Heart left ventricle (tissue), 13 donors: Measurements from ENCODE around the gene HELZ.

Source experiments
- POLR2A ChIP-seq, 2 donors: fragments of 450-650 bp; IDR thresholded peaks; one replicate each; pipeline ENCODE4 v1.6.1; 2017; ENCODE audit warnings: antibody characterized with exemption in 2 of 2, mild to moderate bottlenecking in 2 of 2, moderate library complexity in 2 of 2
- TF ChIP-seq, protein P1 (sequence below), 12 donors: fragments of 200-600 bp; sonication (generic) in 4 of 12; IDR thresholded peaks; one replicate each; pipeline versions ENCODE4 v1.5.0 to v1.8.0; 2018 to 2022; ENCODE audit warnings: antibody characterized with exemption in 12 of 12, mild to moderate bottlenecking in 5 of 12
- donor health status: ischemic (EF 13 %, LVEDD 7.1; RV severe dilation, severe dysfunction).
- donor health status: DM: no; HTN: yes; CAD: no.
- donor health status: DM: no; HTN: no; CAD: no.
- donor health status: ischemic (EF 25% LVEDD 6.9; RV normal size, moderate dysfunction).
- donor health status: ischemic (EF 25% LVEDD 5.7; RV mildly dilated, moderate dysfunction).
- donor health status: ischemic (EF 35%, LVEDD 5.7; RV mildly dilated, moderate dysfunction).
- donor health status: nonischemic (EF 11% LVEDD 7.7; RV severe dilation, severe dysfunction).
- donor health status: DM: yes; HTN: yes; CAD: no.
- donor health status: PGD.
- donor health status: ischemic (EF 29% LVEDD 5.4; RV normal size, mild dysfunction).
- donor health status: nonischemic (EF 23%, LVEDD 6.1; RV moderate dilation, normal function).

GRCh38 chr17:67058036-67058435 lies 187.0 kb downstream of the HELZ start:
- TF ChIP-seq, protein P1, sequence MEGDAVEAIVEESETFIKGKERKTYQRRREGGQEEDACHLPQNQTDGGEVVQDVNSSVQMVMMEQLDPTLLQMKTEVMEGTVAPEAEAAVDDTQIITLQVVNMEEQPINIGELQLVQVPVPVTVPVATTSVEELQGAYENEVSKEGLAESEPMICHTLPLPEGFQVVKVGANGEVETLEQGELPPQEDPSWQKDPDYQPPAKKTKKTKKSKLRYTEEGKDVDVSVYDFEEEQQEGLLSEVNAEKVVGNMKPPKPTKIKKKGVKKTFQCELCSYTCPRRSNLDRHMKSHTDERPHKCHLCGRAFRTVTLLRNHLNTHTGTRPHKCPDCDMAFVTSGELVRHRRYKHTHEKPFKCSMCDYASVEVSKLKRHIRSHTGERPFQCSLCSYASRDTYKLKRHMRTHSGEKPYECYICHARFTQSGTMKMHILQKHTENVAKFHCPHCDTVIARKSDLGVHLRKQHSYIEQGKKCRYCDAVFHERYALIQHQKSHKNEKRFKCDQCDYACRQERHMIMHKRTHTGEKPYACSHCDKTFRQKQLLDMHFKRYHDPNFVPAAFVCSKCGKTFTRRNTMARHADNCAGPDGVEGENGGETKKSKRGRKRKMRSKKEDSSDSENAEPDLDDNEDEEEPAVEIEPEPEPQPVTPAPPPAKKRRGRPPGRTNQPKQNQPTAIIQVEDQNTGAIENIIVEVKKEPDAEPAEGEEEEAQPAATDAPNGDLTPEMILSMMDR (IDR thresholded peaks at IDR 0.05) = no peak
- no peak for TF ChIP-seq POLR2A (IDR thresholded peaks at IDR 0.05)
